Measurements from ENCODE around the gene MAGI2. TPM values are rescaled to one million over a fixed set of nuclear protein-coding genes. Genes with fewer than 3 reads are reported as not detected.

MAGI2 gene
- total and polyA plus RNA-seq, 2 experiments from 2014 or later: 10.4 to 26.4 TPM

DNA sequence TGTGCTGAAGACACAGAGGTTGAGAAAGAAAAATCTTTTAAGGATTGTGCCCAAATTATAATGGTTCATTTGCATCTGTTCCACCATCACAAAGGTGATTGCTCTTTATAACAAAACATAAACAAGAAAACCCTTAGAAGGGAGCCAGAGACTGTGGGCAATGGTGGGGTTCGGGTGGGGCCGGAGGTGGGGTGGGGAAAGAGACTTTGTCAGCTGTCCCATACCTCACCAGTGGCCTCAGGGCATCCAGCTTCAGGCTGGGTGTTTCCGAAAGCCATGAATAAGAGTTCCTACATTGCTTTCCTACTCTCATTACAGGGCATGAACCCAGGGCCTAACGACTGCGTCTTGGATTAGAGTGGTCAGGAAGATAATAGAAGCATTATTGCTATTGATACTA lies 1427.0 kb downstream of the MAGI2 start:
- H3K4me1 Mint-ChIP-seq: peaks cover 7% of the 10 kb centered on the region
- H3F3A ChIP-seq (replicated peaks; ENCODE audit: low read depth): no peaks in the 10 kb centered on the region
- TF ChIP-seq ZNF331 (CRISPR knock-in tag; IDR thresholded peaks at IDR 0.05; ENCODE audit: low read depth) (no peak), STAT1 (IDR thresholded peaks at IDR 0.05; ENCODE audit: unreplicated experiment) (no peak), NANOG (IDR thresholded peaks at IDR 0.05; ENCODE audit: borderline replicate concordance) (no peak), EZH2phosphoT487 (IDR thresholded peaks at IDR 0.05; ENCODE audit: unreplicated experiment) (no peak), EZH2 (IDR thresholded peaks at IDR 0.05; ENCODE audit: low read depth, unreplicated experiment) (no peak), CREB1 (CRISPR knock-in tag; IDR thresholded peaks at IDR 0.05; ENCODE audit: low read depth) (no peak), ZNF114 (CRISPR knock-in tag; IDR thresholded peaks at IDR 0.05) (no peak), POLR2AphosphoS5 (IDR thresholded peaks at IDR 0.05; ENCODE audit: low read depth) (no peak), JUNB (IDR thresholded peaks at IDR 0.05; ENCODE audit: unreplicated experiment) (no peak)
- TF ChIP-seq, protein P1, sequence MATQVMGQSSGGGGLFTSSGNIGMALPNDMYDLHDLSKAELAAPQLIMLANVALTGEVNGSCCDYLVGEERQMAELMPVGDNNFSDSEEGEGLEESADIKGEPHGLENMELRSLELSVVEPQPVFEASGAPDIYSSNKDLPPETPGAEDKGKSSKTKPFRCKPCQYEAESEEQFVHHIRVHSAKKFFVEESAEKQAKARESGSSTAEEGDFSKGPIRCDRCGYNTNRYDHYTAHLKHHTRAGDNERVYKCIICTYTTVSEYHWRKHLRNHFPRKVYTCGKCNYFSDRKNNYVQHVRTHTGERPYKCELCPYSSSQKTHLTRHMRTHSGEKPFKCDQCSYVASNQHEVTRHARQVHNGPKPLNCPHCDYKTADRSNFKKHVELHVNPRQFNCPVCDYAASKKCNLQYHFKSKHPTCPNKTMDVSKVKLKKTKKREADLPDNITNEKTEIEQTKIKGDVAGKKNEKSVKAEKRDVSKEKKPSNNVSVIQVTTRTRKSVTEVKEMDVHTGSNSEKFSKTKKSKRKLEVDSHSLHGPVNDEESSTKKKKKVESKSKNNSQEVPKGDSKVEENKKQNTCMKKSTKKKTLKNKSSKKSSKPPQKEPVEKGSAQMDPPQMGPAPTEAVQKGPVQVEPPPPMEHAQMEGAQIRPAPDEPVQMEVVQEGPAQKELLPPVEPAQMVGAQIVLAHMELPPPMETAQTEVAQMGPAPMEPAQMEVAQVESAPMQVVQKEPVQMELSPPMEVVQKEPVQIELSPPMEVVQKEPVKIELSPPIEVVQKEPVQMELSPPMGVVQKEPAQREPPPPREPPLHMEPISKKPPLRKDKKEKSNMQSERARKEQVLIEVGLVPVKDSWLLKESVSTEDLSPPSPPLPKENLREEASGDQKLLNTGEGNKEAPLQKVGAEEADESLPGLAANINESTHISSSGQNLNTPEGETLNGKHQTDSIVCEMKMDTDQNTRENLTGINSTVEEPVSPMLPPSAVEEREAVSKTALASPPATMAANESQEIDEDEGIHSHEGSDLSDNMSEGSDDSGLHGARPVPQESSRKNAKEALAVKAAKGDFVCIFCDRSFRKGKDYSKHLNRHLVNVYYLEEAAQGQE (IDR thresholded peaks at IDR 0.05; ENCODE audit: unreplicated experiment): no peak
- TF ChIP-seq, protein P2, sequence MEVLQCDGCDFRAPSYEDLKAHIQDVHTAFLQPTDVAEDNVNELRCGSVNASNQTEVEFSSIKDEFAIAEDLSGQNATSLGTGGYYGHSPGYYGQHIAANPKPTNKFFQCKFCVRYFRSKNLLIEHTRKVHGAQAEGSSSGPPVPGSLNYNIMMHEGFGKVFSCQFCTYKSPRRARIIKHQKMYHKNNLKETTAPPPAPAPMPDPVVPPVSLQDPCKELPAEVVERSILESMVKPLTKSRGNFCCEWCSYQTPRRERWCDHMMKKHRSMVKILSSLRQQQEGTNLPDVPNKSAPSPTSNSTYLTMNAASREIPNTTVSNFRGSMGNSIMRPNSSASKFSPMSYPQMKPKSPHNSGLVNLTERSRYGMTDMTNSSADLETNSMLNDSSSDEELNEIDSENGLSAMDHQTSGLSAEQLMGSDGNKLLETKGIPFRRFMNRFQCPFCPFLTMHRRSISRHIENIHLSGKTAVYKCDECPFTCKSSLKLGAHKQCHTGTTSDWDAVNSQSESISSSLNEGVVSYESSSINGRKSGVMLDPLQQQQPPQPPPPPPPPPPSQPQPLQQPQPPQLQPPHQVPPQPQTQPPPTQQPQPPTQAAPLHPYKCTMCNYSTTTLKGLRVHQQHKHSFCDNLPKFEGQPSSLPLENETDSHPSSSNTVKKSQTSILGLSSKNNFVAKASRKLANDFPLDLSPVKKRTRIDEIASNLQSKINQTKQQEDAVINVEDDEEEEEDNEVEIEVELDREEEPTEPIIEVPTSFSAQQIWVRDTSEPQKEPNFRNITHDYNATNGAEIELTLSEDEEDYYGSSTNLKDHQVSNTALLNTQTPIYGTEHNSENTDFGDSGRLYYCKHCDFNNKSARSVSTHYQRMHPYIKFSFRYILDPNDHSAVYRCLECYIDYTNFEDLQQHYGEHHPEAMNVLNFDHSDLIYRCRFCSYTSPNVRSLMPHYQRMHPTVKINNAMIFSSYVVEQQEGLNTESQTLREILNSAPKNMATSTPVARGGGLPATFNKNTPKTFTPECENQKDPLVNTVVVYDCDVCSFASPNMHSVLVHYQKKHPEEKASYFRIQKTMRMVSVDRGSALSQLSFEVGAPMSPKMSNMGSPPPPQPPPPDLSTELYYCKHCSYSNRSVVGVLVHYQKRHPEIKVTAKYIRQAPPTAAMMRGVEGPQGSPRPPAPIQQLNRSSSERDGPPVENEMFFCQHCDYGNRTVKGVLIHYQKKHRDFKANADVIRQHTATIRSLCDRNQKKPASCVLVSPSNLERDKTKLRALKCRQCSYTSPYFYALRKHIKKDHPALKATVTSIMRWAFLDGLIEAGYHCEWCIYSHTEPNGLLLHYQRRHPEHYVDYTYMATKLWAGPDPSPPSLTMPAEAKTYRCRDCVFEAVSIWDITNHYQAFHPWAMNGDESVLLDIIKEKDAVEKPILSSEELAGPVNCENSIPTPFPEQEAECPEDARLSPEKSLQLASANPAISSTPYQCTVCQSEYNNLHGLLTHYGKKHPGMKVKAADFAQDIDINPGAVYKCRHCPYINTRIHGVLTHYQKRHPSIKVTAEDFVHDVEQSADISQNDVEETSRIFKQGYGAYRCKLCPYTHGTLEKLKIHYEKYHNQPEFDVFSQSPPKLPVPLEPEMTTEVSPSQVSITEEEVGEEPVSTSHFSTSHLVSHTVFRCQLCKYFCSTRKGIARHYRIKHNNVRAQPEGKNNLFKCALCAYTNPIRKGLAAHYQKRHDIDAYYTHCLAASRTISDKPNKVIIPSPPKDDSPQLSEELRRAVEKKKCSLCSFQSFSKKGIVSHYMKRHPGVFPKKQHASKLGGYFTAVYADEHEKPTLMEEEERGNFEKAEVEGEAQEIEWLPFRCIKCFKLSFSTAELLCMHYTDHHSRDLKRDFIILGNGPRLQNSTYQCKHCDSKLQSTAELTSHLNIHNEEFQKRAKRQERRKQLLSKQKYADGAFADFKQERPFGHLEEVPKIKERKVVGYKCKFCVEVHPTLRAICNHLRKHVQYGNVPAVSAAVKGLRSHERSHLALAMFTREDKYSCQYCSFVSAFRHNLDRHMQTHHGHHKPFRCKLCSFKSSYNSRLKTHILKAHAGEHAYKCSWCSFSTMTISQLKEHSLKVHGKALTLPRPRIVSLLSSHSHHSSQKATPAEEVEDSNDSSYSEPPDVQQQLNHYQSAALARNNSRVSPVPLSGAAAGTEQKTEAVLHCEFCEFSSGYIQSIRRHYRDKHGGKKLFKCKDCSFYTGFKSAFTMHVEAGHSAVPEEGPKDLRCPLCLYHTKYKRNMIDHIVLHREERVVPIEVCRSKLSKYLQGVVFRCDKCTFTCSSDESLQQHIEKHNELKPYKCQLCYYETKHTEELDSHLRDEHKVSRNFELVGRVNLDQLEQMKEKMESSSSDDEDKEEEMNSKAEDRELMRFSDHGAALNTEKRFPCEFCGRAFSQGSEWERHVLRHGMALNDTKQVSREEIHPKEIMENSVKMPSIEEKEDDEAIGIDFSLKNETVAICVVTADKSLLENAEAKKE (CRISPR knock-in tag; IDR thresholded peaks at IDR 0.05): no peak
- TF ChIP-seq, protein P3, sequence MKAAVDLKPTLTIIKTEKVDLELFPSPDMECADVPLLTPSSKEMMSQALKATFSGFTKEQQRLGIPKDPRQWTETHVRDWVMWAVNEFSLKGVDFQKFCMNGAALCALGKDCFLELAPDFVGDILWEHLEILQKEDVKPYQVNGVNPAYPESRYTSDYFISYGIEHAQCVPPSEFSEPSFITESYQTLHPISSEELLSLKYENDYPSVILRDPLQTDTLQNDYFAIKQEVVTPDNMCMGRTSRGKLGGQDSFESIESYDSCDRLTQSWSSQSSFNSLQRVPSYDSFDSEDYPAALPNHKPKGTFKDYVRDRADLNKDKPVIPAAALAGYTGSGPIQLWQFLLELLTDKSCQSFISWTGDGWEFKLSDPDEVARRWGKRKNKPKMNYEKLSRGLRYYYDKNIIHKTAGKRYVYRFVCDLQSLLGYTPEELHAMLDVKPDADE (IDR thresholded peaks at IDR 0.05): no peak
- TF ChIP-seq, protein P4, sequence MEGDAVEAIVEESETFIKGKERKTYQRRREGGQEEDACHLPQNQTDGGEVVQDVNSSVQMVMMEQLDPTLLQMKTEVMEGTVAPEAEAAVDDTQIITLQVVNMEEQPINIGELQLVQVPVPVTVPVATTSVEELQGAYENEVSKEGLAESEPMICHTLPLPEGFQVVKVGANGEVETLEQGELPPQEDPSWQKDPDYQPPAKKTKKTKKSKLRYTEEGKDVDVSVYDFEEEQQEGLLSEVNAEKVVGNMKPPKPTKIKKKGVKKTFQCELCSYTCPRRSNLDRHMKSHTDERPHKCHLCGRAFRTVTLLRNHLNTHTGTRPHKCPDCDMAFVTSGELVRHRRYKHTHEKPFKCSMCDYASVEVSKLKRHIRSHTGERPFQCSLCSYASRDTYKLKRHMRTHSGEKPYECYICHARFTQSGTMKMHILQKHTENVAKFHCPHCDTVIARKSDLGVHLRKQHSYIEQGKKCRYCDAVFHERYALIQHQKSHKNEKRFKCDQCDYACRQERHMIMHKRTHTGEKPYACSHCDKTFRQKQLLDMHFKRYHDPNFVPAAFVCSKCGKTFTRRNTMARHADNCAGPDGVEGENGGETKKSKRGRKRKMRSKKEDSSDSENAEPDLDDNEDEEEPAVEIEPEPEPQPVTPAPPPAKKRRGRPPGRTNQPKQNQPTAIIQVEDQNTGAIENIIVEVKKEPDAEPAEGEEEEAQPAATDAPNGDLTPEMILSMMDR (conservative IDR thresholded peaks at IDR 0.05; ENCODE audit: low read depth in 2 of 2): no peak

More for the DNA sequence above, 1427.0 kb downstream of the MAGI2 start:
- no peaks in the 10 kb centered on the region for H3K36me3 ChIP-seq (ENCODE audit: insufficient read depth)
- no peaks in the 10 kb centered on the region for H4K20me1 ChIP-seq (replicated peaks; ENCODE audit: insufficient read depth)
- no peak overlapping the region for H3K4me2 ChIP-seq
- Mint-ChIP-seq H3K27me3 (ENCODE audit: insufficient read depth, low read depth, poor library complexity) (peaks cover 6% of the 10 kb centered on the region), H3K36me3 (ENCODE audit: low read depth) (no peaks in the 10 kb centered on the region), H3K27ac (no peak overlapping the region), H3K9me3 (no peaks in the 10 kb centered on the region), H3K4me3 (no peak overlapping the region)
- no peak overlapping the region for H3K27ac ChIP-seq (ENCODE audit: low read depth)
- ATAC-seq (no peak), DNase-seq (ENCODE audit: low spot score) (no peak)
- no peak overlapping the region for H3K4me3 ChIP-seq
- peaks cover 9% of the 10 kb centered on the region for H3K4me1 ChIP-seq (ENCODE audit: insufficient read depth)
- H3K27me3 ChIP-seq (ENCODE audit: insufficient read depth): no peaks in the 10 kb centered on the region
- no peaks in the 10 kb centered on the region for H3K79me2 ChIP-seq (replicated peaks; ENCODE audit: insufficient read depth)
- no peak overlapping the region for H2AFZ ChIP-seq
- H3K9me2 ChIP-seq (ENCODE audit: insufficient read depth): no peaks in the 10 kb centered on the region
